Panc1 (cell line): ENCODE measurements around the gene UBE2G1. TPM values are rescaled to one million over a fixed set of nuclear protein-coding genes. Genes with fewer than 3 reads are reported as not detected.

Experiments used
- ATAC-seq: fragments of 200-7000 bp; cut with Tn5 transposase; 2 replicates; pipeline ENCODE4 v1.9.1; 2020; ENCODE audit warnings: mild to moderate bottlenecking, moderate library complexity
- BruUV-seq: library from RNA; stranded (reverse); fragments of 400-500 nt; replicated peaks from 2 replicates; lab custom pipeline; 2021; lab: Mats Ljungman, UMichigan
- CTCF ChIA-PET: fragments of 300-600 bp; sonication (Branson Sonifier 250); formaldehyde crosslinking; loops from one replicate; lab custom pipeline; 2022; ENCODE audit warnings: antibody characterized with exemption; lab: Charles Lee
- POLR2A ChIA-PET: fragments of 300-600 bp; sonication (Branson Sonifier 250); formaldehyde crosslinking; loops from one replicate; lab custom pipeline; 2022; ENCODE audit warnings: antibody characterized with exemption; lab: Charles Lee
- DNase-seq: peaks from one replicate; pipeline ENCODE4 v3.0.0-alpha.2; 2010; ENCODE audit warnings: low read depth, low spot score
- H3K27ac ChIP-seq: 2 replicates; pipeline ENCODE4 v1.5.1; 2011; ENCODE audit warnings: mild to moderate bottlenecking, low read length, inconsistent platforms
- H3K27me3 ChIP-seq: fragments of 200-500 bp; sonication (Bioruptor generic); 2 replicates; pipeline ENCODE4 v1.6.0; 2014; ENCODE audit warnings: low read length, inconsistent platforms; ENCODE audit not compliant: control insufficient read depth, insufficient read depth
- H3K36me3 ChIP-seq: fragments of 200-500 bp; sonication (Bioruptor generic); 2 replicates; pipeline ENCODE4 v1.5.1; 2014; ENCODE audit warnings: inconsistent platforms, mild to moderate bottlenecking, low read length, moderate library complexity; ENCODE audit not compliant: control insufficient read depth, insufficient read depth
- H3K4me1 ChIP-seq: 2 replicates; pipeline ENCODE4 v1.5.1; 2011; ENCODE audit warnings: inconsistent platforms, mild to moderate bottlenecking, low read length, moderate library complexity; ENCODE audit not compliant: control insufficient read depth, insufficient read depth
- H3K4me3 ChIP-seq, 2 experiments: 2 replicates each; pipeline ENCODE4 v1.5.1; 2011 to 2012; ENCODE audit warnings: low read depth in 2 of 2, low read length in 2 of 2, mild to moderate bottlenecking in 2 of 2, inconsistent platforms in 1 of 2, moderate library complexity in 1 of 2
- H3K9me3 ChIP-seq: fragments of 200-500 bp; sonication (Bioruptor generic); 2 replicates; pipeline ENCODE4 v1.5.1; 2014; ENCODE audit warnings: low read depth, mild to moderate bottlenecking, inconsistent platforms, low read length, moderate library complexity; ENCODE audit not compliant: control insufficient read depth, insufficient read depth
- CTCF ChIP-seq: fragments of 450-650 bp; IDR thresholded peaks from 2 replicates; pipeline ENCODE4 v1.5.1; 2017; ENCODE audit warnings: mild to moderate bottlenecking
- POLR2AphosphoS5 ChIP-seq: IDR thresholded peaks from 2 replicates; pipeline ENCODE4 v1.6.1; 2012; ENCODE audit warnings: mild to moderate bottlenecking, low read depth, low read length, moderate library complexity
- REST ChIP-seq, 2 experiments: IDR thresholded peaks; 2 replicates each; pipeline ENCODE4 v1.6.1; 2011 to 2012; ENCODE audit warnings: low read depth in 2 of 2, control low read depth in 1 of 2, low read length in 1 of 2, mild to moderate bottlenecking in 1 of 2, moderate library complexity in 1 of 2; ENCODE audit not compliant: insufficient read depth in 1 of 2
- SIN3A ChIP-seq: IDR thresholded peaks from 2 replicates; pipeline ENCODE4 v1.6.1; 2012; ENCODE audit warnings: low read depth, mild to moderate bottlenecking, low read length, moderate library complexity, borderline replicate concordance; ENCODE audit not compliant: insufficient read depth
- TCF7L2 ChIP-seq: IDR thresholded peaks from 2 replicates; pipeline ENCODE4 v1.6.1; 2011; ENCODE audit warnings: mild to moderate bottlenecking, low read depth, low read length, inconsistent platforms
- in situ Hi-C: cut with HindIII; loops from 2 replicates; pipeline ENCODE4 v1.10.0; 2016; ENCODE audit warnings: low sequenced_read_pairs, low pct_unique_long_range_greater_than_20kb
- intact Hi-C: fragments of 100-400 bp; cut with micrococcal nuclease; formaldehyde crosslinking; loops from one replicate; pipeline ENCODE4 v1.10.0; 2022; ENCODE audit not compliant: unreplicated experiment
- total RNA-seq: library from RNA; stranded (reverse); gene quantifications from one replicate; pipeline ENCODE4 v1.2.1, GENCODE V29; 2021; ENCODE audit not compliant: unreplicated experiment

Gene UBE2G1
- total RNA-seq, 1 experiment from 2014 or later: 119 TPM

- DNase-seq (no peak), ATAC-seq (peak; percentile 51; the same call in 1 of the 2 replicates)
- in situ Hi-C loops: no loop called here
- H3K27me3 ChIP-seq: no peaks in the 10 kb centered on the region
- no peaks in the 10 kb centered on the region for H3K9me3 ChIP-seq
- BruUV-seq: no TSS peak
- H3K4me3 ChIP-seq: no peak overlapping the region
- ChIA-PET CTCF (interaction anchor here (0.7 kb wide), 1 partner anchor 53 kb away, joined by 8 read pairs; no protein-coding TSS in a partner anchor), POLR2A (no interaction called here)
- peaks cover 5% of the 10 kb centered on the region for H3K4me1 ChIP-seq
- peaks cover 19% of the 10 kb centered on the region for H3K36me3 ChIP-seq
- no peak overlapping the region for H3K27ac ChIP-seq
- intact Hi-C loops: no loop called here
- TF ChIP-seq POLR2AphosphoS5 (no peak), SIN3A (no peak), CTCF (no peak), TCF7L2 (no peak), REST (IDR thresholded peaks at IDR 0.05; ENCODE audit: insufficient read depth in 1 of 2, low read depth in 2 of 2, low read length in 1 of 2) (no peak)
Observed at GRCh38 chr17:4305224-4305623, 61.3 kb downstream of the UBE2G1 start.

- TF ChIP-seq REST (IDR thresholded peaks at IDR 0.05; ENCODE audit: insufficient read depth in 1 of 2, low read depth in 2 of 2, low read length in 1 of 2) (no peak), TCF7L2 (no peak), POLR2AphosphoS5 (no peak), CTCF (peak; percentile 81), SIN3A (no peak)
Observed at GRCh38 chr17:4304417-4305027, 62.0 kb downstream of the UBE2G1 start.

More at GRCh38 chr17:4304417-4305027, 62.0 kb downstream of the UBE2G1 start:
- BruUV-seq: TSS peak; percentile 11
- intact Hi-C loops: no loop called here
- ChIA-PET CTCF (interaction anchor here (0.5 to 0.7 kb wide), 2 partner anchors 54 to 109 kb away, joined by 3 to 8 read pairs; no protein-coding TSS in a partner anchor), POLR2A (no interaction called here)
- no peaks in the 10 kb centered on the region for H3K9me3 ChIP-seq
- in situ Hi-C loops: no loop called here
- no peak overlapping the region for H3K4me3 ChIP-seq
- H3K36me3 ChIP-seq: peaks cover 19% of the 10 kb centered on the region
- H3K27me3 ChIP-seq: no peaks in the 10 kb centered on the region
- DNase-seq (no peak), ATAC-seq (peak; percentile 69; the same call in 1 of the 2 replicates)
- no peak overlapping the region for H3K27ac ChIP-seq
- H3K4me1 ChIP-seq: no peaks in the 10 kb centered on the region
